MM.1S (cell line): Measurements from ENCODE around the gene OR51G2.

ENCODE experiments used
- DNase-seq: peaks from one replicate; pipeline ENCODE4 v3.0.0-alpha.2; 2015
- H2AFZ ChIP-seq: fragments of 300-600 bp; sonication (generic); 2 replicates; pipeline ENCODE4 v1.6.0; 2016; ENCODE audit warnings: antibody characterized with exemption, low read length
- H3F3A ChIP-seq: fragments of 300-600 bp; sonication (generic); 2 replicates; pipeline ENCODE4 v1.6.1; 2016; ENCODE audit warnings: mild to moderate bottlenecking, antibody characterized with exemption, low read length, moderate library complexity, mixed read lengths; ENCODE audit not compliant: insufficient read depth
- H3K27ac ChIP-seq: fragments of 300-600 bp; sonication (generic); 2 replicates; pipeline ENCODE4 v1.5.1; 2016; ENCODE audit warnings: mild to moderate bottlenecking, low read length
- H3K27me3 ChIP-seq: fragments of 300-600 bp; sonication (generic); replicated peaks from 2 replicates; pipeline ENCODE4 v1.6.0; 2016; ENCODE audit warnings: low read length; ENCODE audit not compliant: insufficient read depth
- H3K36me3 ChIP-seq: fragments of 300-600 bp; sonication (generic); replicated peaks from 2 replicates; pipeline ENCODE4 v1.6.1; 2016; ENCODE audit warnings: mild to moderate bottlenecking, low read length, mixed read lengths; ENCODE audit not compliant: insufficient read depth
- H3K4me1 ChIP-seq: fragments of 300-600 bp; sonication (generic); 2 replicates; pipeline ENCODE4 v1.6.1; 2016; ENCODE audit warnings: low read length, mixed read lengths
- H3K4me2 ChIP-seq: fragments of 300-600 bp; sonication (generic); 2 replicates; pipeline ENCODE4 v1.6.0; 2016; ENCODE audit warnings: low read depth, low read length
- H3K4me3 ChIP-seq: fragments of 300-600 bp; sonication (generic); 2 replicates; pipeline ENCODE4 v1.5.1; 2016; ENCODE audit warnings: low read length, mixed read lengths
- H3K79me2 ChIP-seq: fragments of 300-600 bp; sonication (generic); 2 replicates; pipeline ENCODE4 v1.6.1; 2016; ENCODE audit warnings: mixed run types, low read length, mixed read lengths
- H3K9ac ChIP-seq: fragments of 300-600 bp; sonication (generic); 2 replicates; pipeline ENCODE4 v1.6.1; 2016; ENCODE audit warnings: low read length, mixed read lengths
- H3K9me2 ChIP-seq: fragments of 300-600 bp; sonication (generic); replicated peaks from 2 replicates; pipeline ENCODE4 v1.6.1; 2016; ENCODE audit warnings: mild to moderate bottlenecking, low read length, mixed read lengths; ENCODE audit not compliant: insufficient read depth
- H3K9me3 ChIP-seq: fragments of 300-600 bp; sonication (generic); replicated peaks from 2 replicates; pipeline ENCODE4 v1.6.1; 2016; ENCODE audit warnings: mild to moderate bottlenecking, low read length, mixed read lengths; ENCODE audit not compliant: insufficient read depth
- H4K20me1 ChIP-seq: fragments of 300-600 bp; sonication (generic); 2 replicates; pipeline ENCODE4 v1.6.1; 2016; ENCODE audit warnings: mild to moderate bottlenecking, low read length, moderate library complexity, mixed read lengths; ENCODE audit not compliant: insufficient read depth
- EZH2 ChIP-seq: fragments of 300-600 bp; sonication (generic); optimal IDR thresholded peaks from 2 replicates; pipeline ENCODE3; 2017; ENCODE audit warnings: low read depth, mild to moderate bottlenecking, antibody characterized with exemption, low read length, mixed read lengths
- EZH2phosphoT487 ChIP-seq: fragments of 300-600 bp; sonication (generic); IDR thresholded peaks from 2 replicates; pipeline ENCODE4 v1.6.1; 2018; ENCODE audit warnings: antibody characterized with exemption, low read length
- TF ChIP-seq, protein P1 (sequence below): fragments of 300-600 bp; sonication (generic); IDR thresholded peaks from 2 replicates; pipeline ENCODE4 v1.5.1; 2016; ENCODE audit warnings: antibody characterized with exemption, low read length, mixed read lengths

The OR51G2 gene

DNA sequence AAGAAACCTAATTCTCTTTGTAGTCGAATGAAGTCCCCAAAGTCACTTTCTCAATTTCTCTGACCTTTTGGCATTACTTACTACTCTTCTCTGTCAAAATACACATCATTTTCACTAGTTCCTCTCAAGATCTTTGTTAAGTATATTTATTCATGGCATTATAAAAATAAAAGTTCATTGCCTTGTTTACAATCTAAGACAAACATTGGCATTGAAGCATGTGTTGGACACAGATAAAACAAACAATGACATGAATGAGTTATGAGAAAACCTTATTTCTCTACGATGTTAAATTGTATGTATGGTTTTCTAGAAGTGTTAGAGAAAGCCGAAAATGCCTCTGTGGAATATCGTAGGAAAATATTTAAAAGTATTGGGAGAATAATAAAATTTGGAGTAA lies 13.6 kb upstream of the OR51G2 start:
- Histone ChIP-seq H3K4me2 (no peak overlapping the region), H3K79me2 (no peaks in the 10 kb centered on the region), H3F3A (no peaks in the 10 kb centered on the region), H3K27me3 (no peaks in the 10 kb centered on the region), H3K9me3 (no peaks in the 10 kb centered on the region), H3K27ac (no peak overlapping the region), H3K4me1 (no peaks in the 10 kb centered on the region), H3K9ac (no peak overlapping the region), H2AFZ (no peak overlapping the region), H3K4me3 (no peak overlapping the region), H3K36me3 (no peaks in the 10 kb centered on the region), H3K9me2 (no peaks in the 10 kb centered on the region), H4K20me1 (no peaks in the 10 kb centered on the region)
- TF ChIP-seq EZH2 (no peak), EZH2phosphoT487 (no peak)
- TF ChIP-seq, protein P1, sequence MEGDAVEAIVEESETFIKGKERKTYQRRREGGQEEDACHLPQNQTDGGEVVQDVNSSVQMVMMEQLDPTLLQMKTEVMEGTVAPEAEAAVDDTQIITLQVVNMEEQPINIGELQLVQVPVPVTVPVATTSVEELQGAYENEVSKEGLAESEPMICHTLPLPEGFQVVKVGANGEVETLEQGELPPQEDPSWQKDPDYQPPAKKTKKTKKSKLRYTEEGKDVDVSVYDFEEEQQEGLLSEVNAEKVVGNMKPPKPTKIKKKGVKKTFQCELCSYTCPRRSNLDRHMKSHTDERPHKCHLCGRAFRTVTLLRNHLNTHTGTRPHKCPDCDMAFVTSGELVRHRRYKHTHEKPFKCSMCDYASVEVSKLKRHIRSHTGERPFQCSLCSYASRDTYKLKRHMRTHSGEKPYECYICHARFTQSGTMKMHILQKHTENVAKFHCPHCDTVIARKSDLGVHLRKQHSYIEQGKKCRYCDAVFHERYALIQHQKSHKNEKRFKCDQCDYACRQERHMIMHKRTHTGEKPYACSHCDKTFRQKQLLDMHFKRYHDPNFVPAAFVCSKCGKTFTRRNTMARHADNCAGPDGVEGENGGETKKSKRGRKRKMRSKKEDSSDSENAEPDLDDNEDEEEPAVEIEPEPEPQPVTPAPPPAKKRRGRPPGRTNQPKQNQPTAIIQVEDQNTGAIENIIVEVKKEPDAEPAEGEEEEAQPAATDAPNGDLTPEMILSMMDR = no peak
- no peak for DNase-seq

DNA sequence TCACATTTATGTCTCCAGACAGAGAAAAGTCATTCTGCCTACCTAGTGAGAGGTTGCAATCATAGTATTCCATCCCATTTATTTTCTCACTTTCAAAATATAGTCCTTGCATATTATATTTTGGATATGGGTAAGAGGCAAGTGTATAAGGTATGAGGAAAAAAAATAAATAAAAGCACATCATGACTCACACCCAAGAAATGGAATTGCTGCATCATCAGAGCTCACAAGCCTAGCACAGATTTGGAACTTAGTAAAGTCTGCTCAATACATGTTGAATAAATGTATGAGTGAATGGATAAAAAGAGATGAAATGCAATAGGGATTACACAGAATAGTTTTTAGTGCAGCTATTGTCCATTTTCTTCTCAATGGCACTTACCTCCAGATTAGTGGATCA lies 7.5 kb upstream of the OR51G2 start:
- Histone ChIP-seq H3K79me2 (no peaks in the 10 kb centered on the region), H3K9me3 (no peaks in the 10 kb centered on the region), H3K9me2 (no peaks in the 10 kb centered on the region), H3K36me3 (no peaks in the 10 kb centered on the region), H3K27ac (no peak overlapping the region), H3K27me3 (no peaks in the 10 kb centered on the region), H2AFZ (no peak overlapping the region), H3K9ac (no peak overlapping the region), H4K20me1 (no peaks in the 10 kb centered on the region), H3K4me3 (no peak overlapping the region), H3F3A (no peaks in the 10 kb centered on the region), H3K4me2 (no peak overlapping the region), H3K4me1 (no peaks in the 10 kb centered on the region)
- TF ChIP-seq EZH2phosphoT487 = no peak
- DNase-seq = no peak

DNA sequence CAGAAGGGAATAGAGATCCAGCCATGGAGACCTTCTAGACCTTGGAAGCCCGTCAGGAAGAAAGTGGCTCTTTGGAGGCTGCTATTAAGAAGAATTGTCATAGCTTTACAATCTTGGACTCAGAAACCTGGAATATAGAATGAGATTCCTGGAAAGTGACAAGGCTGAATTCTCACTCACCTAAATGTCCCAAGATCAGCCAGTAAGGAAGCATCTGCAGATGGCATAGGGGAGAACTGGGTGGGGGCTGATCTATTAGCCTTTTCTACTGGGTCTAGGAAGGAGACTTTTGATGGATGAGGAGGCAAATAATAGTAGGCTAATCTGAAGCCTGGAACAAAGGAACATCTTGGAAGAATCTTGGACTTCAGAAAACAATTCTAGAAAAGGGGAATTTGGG lies 5.1 kb upstream of the OR51G2 start, which contains the start of gene OR51G1:
Gene OR51G1 (minus strand): TSS at position 101 of the 400 bp plus-strand sequence. CDS start 0 bp downstream, at position 101.
- no peak within 1 kb of the TSS for H3K9ac ChIP-seq
- H3K4me2 ChIP-seq = no peak within 1 kb of the TSS
- H3K27ac ChIP-seq = no peak within 1 kb of the TSS
- no peak within 1 kb of the TSS for H2AFZ ChIP-seq
- H4K20me1 ChIP-seq = no peaks in the 10 kb centered on the region
- no peaks in the 10 kb centered on the region for H3K9me3 ChIP-seq
- H3K4me1 ChIP-seq = no peaks in the 10 kb centered on the region
- no peak within 1 kb of the TSS for H3K4me3 ChIP-seq
- no peaks in the 10 kb centered on the region for H3K9me2 ChIP-seq
- H3K27me3 ChIP-seq = no peaks in the 10 kb centered on the region
- no peaks in the 10 kb centered on the region for H3F3A ChIP-seq
- no peak for DNase-seq
- TF ChIP-seq EZH2phosphoT487 (no peak), EZH2 (no peak)
- TF ChIP-seq, protein P1 = no peak
- no peaks in the 10 kb centered on the region for H3K79me2 ChIP-seq
- no peaks in the 10 kb centered on the region for H3K36me3 ChIP-seq

DNA sequence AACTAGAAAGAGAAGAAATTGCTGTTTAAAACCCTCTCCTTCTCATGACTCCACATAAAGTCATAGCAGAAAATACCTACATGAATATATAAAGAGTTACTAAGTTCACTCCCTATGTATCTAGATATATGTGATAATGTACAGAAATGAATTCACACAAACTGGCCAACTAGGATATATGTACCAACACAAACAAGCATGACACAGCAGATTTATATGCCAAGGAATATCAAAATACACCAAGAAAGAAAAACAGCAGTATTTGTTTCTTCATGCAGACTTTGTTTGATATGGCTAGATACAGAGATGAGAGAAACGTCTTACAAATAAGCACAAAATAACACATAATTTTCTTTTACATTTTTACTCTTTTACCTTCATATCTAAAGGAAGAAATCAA lies 3.2 kb upstream of the OR51G2 start:
- Histone ChIP-seq H3K9me3 (no peaks in the 10 kb centered on the region), H4K20me1 (no peaks in the 10 kb centered on the region), H3K27me3 (no peaks in the 10 kb centered on the region), H3K4me1 (no peaks in the 10 kb centered on the region), H3K79me2 (no peaks in the 10 kb centered on the region), H3K9me2 (no peaks in the 10 kb centered on the region), H3K27ac (no peak overlapping the region), H3K9ac (no peak overlapping the region), H3F3A (no peaks in the 10 kb centered on the region), H3K36me3 (no peaks in the 10 kb centered on the region), H3K4me2 (no peak overlapping the region), H3K4me3 (no peak overlapping the region), H2AFZ (no peak overlapping the region)
- DNase-seq = no peak
- no peak for TF ChIP-seq EZH2phosphoT487
- TF ChIP-seq EZH2 = no peak
